SK-N-SH treated with all-trans-retinoic acid at 6 μM for 48 hours (cell line): ENCODE results near the gene MNT.

Experiments
- ATAC-seq: fragments of 200-7000 bp; cut with Tn5 transposase; 3 replicates; pipeline ENCODE4 v1.9.1; 2020; ENCODE audit warnings: mild to moderate bottlenecking, moderate library complexity
- ARNTL ChIP-seq: fragments of 450-650 bp; formaldehyde crosslinking; IDR thresholded peaks from 2 replicates; pipeline ENCODE4 v1.5.0; 2020; ENCODE audit warnings: low read depth, mild to moderate bottlenecking, moderate library complexity, borderline replicate concordance
- BACH2 ChIP-seq: fragments of 250-450 bp; sonication (Bioruptor Pico); IDR thresholded peaks from 2 replicates; pipeline ENCODE4 v1.9.0; 2021; ENCODE audit warnings: mild to moderate bottlenecking, borderline replicate concordance
- CREB5 ChIP-seq: fragments of 250-450 bp; sonication (Bioruptor Pico); IDR thresholded peaks from 2 replicates; pipeline ENCODE4 v1.5.1; 2020; ENCODE audit warnings: low read depth, mild to moderate bottlenecking, moderate library complexity
- CSDC2 ChIP-seq: fragments of 250-450 bp; sonication (Bioruptor Pico); IDR thresholded peaks from 2 replicates; pipeline ENCODE4 v1.5.0; 2020; ENCODE audit warnings: mild to moderate bottlenecking, moderate library complexity
- CSRNP3 ChIP-seq: fragments of 250-450 bp; sonication (Bioruptor Pico); IDR thresholded peaks from 2 replicates; pipeline ENCODE4 v1.5.1; 2021; ENCODE audit warnings: mild to moderate bottlenecking, moderate library complexity
- ESRRG ChIP-seq: fragments of 250-450 bp; sonication (Bioruptor Pico); IDR thresholded peaks from 2 replicates; pipeline ENCODE4 v1.6.1; 2021; ENCODE audit warnings: mild to moderate bottlenecking
- GLIS3 ChIP-seq: fragments of 250-450 bp; sonication (Bioruptor Pico); IDR thresholded peaks from 2 replicates; pipeline ENCODE4 v1.5.0; 2020; ENCODE audit warnings: mild to moderate bottlenecking, moderate library complexity
- ISL1 ChIP-seq: fragments of 250-450 bp; sonication (Bioruptor Pico); IDR thresholded peaks from 2 replicates; pipeline ENCODE4 v2.1.2; 2022; ENCODE audit warnings: mild to moderate bottlenecking, moderate library complexity
- OSR1 ChIP-seq: fragments of 250-450 bp; sonication (Bioruptor Pico); IDR thresholded peaks from 2 replicates; pipeline ENCODE4 v1.8.0; 2022; ENCODE audit warnings: moderate library complexity, mild to moderate bottlenecking, inconsistent platforms
- PATZ1 ChIP-seq: fragments of 250-450 bp; sonication (Bioruptor Pico); IDR thresholded peaks from 2 replicates; pipeline ENCODE4 v1.8.0; 2020; ENCODE audit warnings: mild to moderate bottlenecking, moderate library complexity, borderline replicate concordance
- POU6F1 ChIP-seq: fragments of 250-450 bp; sonication (Bioruptor Pico); IDR thresholded peaks from 2 replicates; pipeline ENCODE4 v1.8.0; 2021; ENCODE audit warnings: low read depth, mild to moderate bottlenecking, moderate library complexity, borderline replicate concordance
- PPARA ChIP-seq: fragments of 250-450 bp; sonication (Bioruptor Pico); IDR thresholded peaks from 2 replicates; pipeline ENCODE4 v1.5.0; 2020; ENCODE audit warnings: mild to moderate bottlenecking, borderline replicate concordance
- SNAI2 ChIP-seq: fragments of 250-450 bp; sonication (Bioruptor Pico); IDR thresholded peaks from 2 replicates; pipeline ENCODE4 v1.5.0; 2020; ENCODE audit warnings: mild to moderate bottlenecking, moderate library complexity
- TCF4 ChIP-seq: fragments of 250-450 bp; sonication (Bioruptor Pico); IDR thresholded peaks from 2 replicates; pipeline ENCODE4 v1.8.0; 2021; ENCODE audit warnings: mild to moderate bottlenecking, moderate library complexity, borderline replicate concordance
- TOX ChIP-seq: fragments of 250-450 bp; sonication (Bioruptor Pico); IDR thresholded peaks from 2 replicates; pipeline ENCODE4 v1.8.0; 2021; ENCODE audit warnings: mild to moderate bottlenecking, moderate library complexity, borderline replicate concordance
- TSHZ2 ChIP-seq: fragments of 250-450 bp; sonication (Bioruptor Pico); IDR thresholded peaks from 2 replicates; pipeline ENCODE4 v1.5.0; 2020; ENCODE audit warnings: mild to moderate bottlenecking, moderate library complexity
- ZC3H10 ChIP-seq: fragments of 250-450 bp; sonication (Bioruptor Pico); IDR thresholded peaks from 2 replicates; pipeline ENCODE4 v1.5.1; 2021; ENCODE audit warnings: mild to moderate bottlenecking, moderate library complexity
- ZFP3 ChIP-seq: fragments of 250-450 bp; sonication (Bioruptor Pico); IDR thresholded peaks from 2 replicates; pipeline ENCODE4 v1.5.0; 2020; ENCODE audit warnings: mild to moderate bottlenecking, moderate library complexity
- ZFP30 ChIP-seq: fragments of 450-650 bp; formaldehyde crosslinking; IDR thresholded peaks from 2 replicates; pipeline ENCODE4 v1.5.0; 2022; ENCODE audit warnings: mild to moderate bottlenecking, moderate library complexity
- ZNF565 ChIP-seq: fragments of 450-650 bp; formaldehyde crosslinking; conservative IDR thresholded peaks from 2 replicates; pipeline ENCODE4 v1.5.0; 2020; ENCODE audit warnings: low read depth, mild to moderate bottlenecking, moderate library complexity
- ZNF70 ChIP-seq: fragments of 450-650 bp; formaldehyde crosslinking; IDR thresholded peaks from 2 replicates; pipeline ENCODE4 v1.5.0; 2020; ENCODE audit warnings: mild to moderate bottlenecking, moderate library complexity
- ZNF8 ChIP-seq: fragments of 450-650 bp; formaldehyde crosslinking; IDR thresholded peaks from 2 replicates; pipeline ENCODE4 v1.5.0; 2020; ENCODE audit warnings: mild to moderate bottlenecking, moderate library complexity

MNT gene

GRCh38 chr17:2380950-2381649 lies 19.8 kb downstream of the MNT start:
- ATAC-seq: no peak
- 0 out of 2 replicates have a peak, but pooled peaks have one; percentile 1 for TF ChIP-seq ESRRG (CRISPR knock-in tag)
- no peak for TF ChIP-seq ZFP30 (CRISPR knock-in tag)

GRCh38 chr17:2380226-2380922 lies 20.5 kb downstream of the MNT start:
- no peak for TF ChIP-seq POU6F1
- no peak for TF ChIP-seq ZFP30 (CRISPR knock-in tag)
- no peak for TF ChIP-seq CSDC2 (CRISPR knock-in tag)
- no peak for TF ChIP-seq ESRRG (CRISPR knock-in tag)
- TF ChIP-seq ZNF565 (CRISPR knock-in tag): no peak
- TF ChIP-seq ARNTL: no peak
- TF ChIP-seq ZNF8 (CRISPR knock-in tag): no peak
- TF ChIP-seq ISL1 (CRISPR knock-in tag): no peak
- TF ChIP-seq TOX: no peak
- TF ChIP-seq TCF4: no peak
- no peak for TF ChIP-seq BACH2 (CRISPR knock-in tag)
- no peak for TF ChIP-seq SNAI2
- TF ChIP-seq OSR1 (CRISPR knock-in tag): no peak
- no peak for TF ChIP-seq ZFP3 (CRISPR knock-in tag)

GRCh38 chr17:2379489-2380225 lies 21.2 kb downstream of the MNT start:
- no peak for TF ChIP-seq PPARA (CRISPR knock-in tag)
- TF ChIP-seq ZC3H10 (CRISPR knock-in tag): no peak
- TF ChIP-seq CSRNP3 (CRISPR knock-in tag): no peak
- no peak for TF ChIP-seq TOX
- TF ChIP-seq ESRRG (CRISPR knock-in tag): no peak
- TF ChIP-seq SNAI2: no peak
- no peak for TF ChIP-seq TSHZ2 (CRISPR knock-in tag)
- no peak for TF ChIP-seq ZNF8 (CRISPR knock-in tag)
- no peak for TF ChIP-seq ZFP3 (CRISPR knock-in tag)
- no peak for TF ChIP-seq ARNTL
- TF ChIP-seq CREB5 (CRISPR knock-in tag): no peak
- TF ChIP-seq POU6F1: no peak
- TF ChIP-seq PATZ1: no peak
- TF ChIP-seq TCF4: no peak
- TF ChIP-seq GLIS3: no peak
- no peak for TF ChIP-seq ZNF70 (CRISPR knock-in tag)
- no peak for TF ChIP-seq CSDC2 (CRISPR knock-in tag)
- TF ChIP-seq ZFP30 (CRISPR knock-in tag): no peak
- no peak for TF ChIP-seq OSR1 (CRISPR knock-in tag)
- no peak for TF ChIP-seq BACH2 (CRISPR knock-in tag)
- ATAC-seq: no peak

More at GRCh38 chr17:2380226-2380922, 20.5 kb downstream of the MNT start:
- no peak for ATAC-seq
